H4 (cell line): ENCODE results near the gene STAT6. TPM values are rescaled to one million over a fixed set of nuclear protein-coding genes. Genes with fewer than 3 reads are reported as not detected.
"Not testable (repeated sequence)": the region's sequence is repeated elsewhere in the genome, so short reads cannot be mapped to it uniquely, and the experiment has no call there.

Source experiments
- DNase-seq: peaks from one replicate; pipeline ENCODE4 v3.0.0-alpha.2; 2015; ENCODE audit warnings: low spot score
- total RNA-seq: library from RNA; depleted of rRNA; stranded (reverse); fragments of >200 nt; shearing (Covaris generic); gene quantifications from 2 replicates; pipeline ENCODE4 v1.2.3, GENCODE V29; 2014

Gene STAT6
- total RNA-seq, 1 experiment from 2014 or later: 9.3 TPM

- DNase-seq: peak; percentile 93
Measured at GRCh38 chr12:57088354-57089270, 22.6 kb downstream of the STAT6 start, which contains the start of gene NAB2. NAB2 (plus strand) TSS chr12:57089114; CDS start chr12:57089272, 158 bp downstream.

- DNase-seq: peak; percentile 92
Measured at GRCh38 chr12:57087691-57088353, 23.3 kb downstream of the STAT6 start.

GRCh38 chr12:57087010-57087690, 24.0 kb downstream of the STAT6 start:
- DNase-seq: peak; percentile 76

DNA sequence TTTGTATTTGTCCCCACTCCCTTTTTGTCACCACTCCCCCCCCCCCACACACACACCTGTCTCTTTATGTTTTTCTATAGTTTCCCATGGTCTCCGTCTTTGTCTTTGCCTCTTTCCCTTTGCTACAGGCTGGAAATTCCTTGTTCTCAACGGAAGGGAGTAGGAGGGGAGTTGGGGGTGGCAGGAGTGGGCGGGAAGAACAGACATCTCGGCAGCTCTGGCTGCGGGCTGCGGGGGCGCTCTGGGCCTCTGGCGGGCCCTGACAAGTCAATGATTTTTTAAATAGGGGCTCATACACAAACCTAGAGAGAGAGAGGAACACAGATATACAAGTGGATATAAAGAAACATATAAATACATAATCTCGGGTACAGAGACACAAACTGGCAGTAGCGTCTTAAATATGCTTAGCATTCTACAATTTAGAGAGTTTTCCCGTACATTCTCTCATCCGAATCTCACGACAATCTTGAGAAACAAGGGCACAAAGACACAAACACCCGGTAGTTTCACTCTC, 24.6 kb downstream of the STAT6 start:
- peak; percentile 62 for DNase-seq

GRCh38 chr12:57085999-57086492, 25.1 kb downstream of the STAT6 start:
- no peak for DNase-seq

- no peak for DNase-seq
Measured at GRCh38 chr12:57080855-57081254, 30.3 kb downstream of the STAT6 start.

- no peak for DNase-seq
Measured at GRCh38 chr12:57079821-57080220, 31.3 kb downstream of the STAT6 start.

- DNase-seq: peak; percentile 100
Measured at GRCh38 chr12:57078519-57079404, 32.4 kb downstream of the STAT6 start, which contains the start of gene NEMP1. NEMP1 (minus strand) TSS chr12:57078791; CDS start chr12:57078745, 46 bp downstream.

- DNase-seq: not testable (repeated sequence)
Measured at GRCh38 chr12:57073566-57074450, 37.4 kb downstream of the STAT6 start.

GRCh38 chr12:57072661-57073060, 38.5 kb downstream of the STAT6 start:
- no peak for DNase-seq

GRCh38 chr12:57069523-57069922, 41.6 kb downstream of the STAT6 start:
- peak; percentile 57 for DNase-seq

- DNase-seq: no peak
Measured at GRCh38 chr12:57066245-57066644, 44.9 kb downstream of the STAT6 start.

DNA sequence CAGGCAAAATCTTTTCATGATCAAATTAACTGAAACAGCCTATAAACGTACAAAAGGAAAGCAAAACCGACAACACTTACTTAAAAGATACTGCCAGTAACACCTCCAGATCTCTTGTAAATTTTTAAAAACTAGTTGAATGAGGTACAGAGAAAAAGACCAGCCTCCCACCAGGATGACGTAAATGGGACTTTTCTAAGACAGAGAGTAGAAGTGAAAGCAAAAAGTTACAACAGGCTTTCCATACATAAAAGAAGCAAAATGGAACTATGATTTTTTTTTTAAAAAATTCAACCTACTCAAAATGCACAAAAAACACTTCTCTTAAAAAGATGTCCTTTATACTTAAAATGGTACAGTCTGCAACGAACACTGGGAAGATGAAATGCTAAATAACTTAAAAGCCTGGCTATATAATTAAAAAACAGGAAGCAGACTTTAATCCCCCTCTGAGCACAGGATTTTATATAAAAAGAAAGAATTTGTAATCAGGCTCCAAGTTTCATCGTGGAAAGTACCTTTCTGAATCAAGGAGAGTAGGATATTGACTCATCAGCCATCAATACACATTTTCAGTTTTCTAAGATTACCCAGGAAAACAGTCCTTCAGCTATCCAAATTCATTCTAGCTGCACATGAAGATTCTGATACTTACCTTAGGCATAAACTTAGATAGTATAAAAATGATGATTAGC, 47.0 kb downstream of the STAT6 start:
- DNase-seq: no peak

DNA sequence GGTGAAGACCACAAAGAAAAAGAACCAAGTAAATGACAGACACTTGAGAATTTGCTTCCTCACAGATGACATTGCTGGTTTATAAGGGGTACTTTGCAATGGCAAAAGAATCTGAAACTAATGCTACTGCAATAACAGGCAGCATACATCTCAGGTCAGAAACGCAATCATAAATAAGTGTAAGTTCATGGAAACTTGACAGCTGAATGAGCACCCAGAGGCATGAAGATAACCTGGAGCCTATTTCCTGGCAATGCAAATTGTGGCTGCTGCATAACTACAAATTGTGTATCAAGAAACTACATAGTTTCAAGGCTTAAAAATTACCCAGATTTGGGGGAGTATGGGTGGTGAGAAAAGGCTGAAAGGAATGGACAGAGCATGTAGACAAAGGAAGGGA, 52.7 kb downstream of the STAT6 start:
- no peak for DNase-seq

DNA sequence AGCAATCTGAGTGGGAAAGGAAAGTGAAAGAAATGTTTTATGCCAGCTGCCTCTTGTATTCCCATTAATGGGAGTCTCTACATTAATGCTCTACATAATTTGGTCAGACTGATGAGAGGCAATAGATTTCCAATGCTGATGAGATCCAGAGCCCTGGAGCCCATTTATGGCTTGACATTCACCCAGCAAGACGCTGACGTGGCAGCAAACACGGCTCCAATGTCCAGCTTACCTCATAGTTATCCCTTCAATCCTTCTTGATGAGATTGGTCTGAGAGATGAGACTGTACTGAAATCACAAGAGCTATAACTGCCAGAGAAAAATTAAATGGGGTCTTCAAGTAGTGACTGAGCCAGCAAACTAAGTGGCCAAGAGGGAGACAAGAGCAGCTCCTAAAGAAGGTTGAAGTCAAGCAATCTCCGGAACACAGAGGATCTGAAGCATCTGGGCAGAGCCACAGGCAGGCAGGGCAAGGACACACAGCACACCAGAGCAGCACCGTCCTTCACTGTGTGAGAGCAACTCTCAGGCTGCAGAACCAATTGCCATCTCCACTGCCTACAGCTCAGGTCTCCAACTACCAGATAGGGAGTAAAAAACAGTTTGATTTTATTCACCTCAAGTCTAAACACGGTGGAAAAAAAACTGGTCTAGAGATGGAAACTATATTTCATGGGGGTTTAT, 54.0 kb downstream of the STAT6 start:
- no peak for DNase-seq

GRCh38 chr12:57055824-57056223, 55.3 kb downstream of the STAT6 start:
- DNase-seq: no peak

DNA sequence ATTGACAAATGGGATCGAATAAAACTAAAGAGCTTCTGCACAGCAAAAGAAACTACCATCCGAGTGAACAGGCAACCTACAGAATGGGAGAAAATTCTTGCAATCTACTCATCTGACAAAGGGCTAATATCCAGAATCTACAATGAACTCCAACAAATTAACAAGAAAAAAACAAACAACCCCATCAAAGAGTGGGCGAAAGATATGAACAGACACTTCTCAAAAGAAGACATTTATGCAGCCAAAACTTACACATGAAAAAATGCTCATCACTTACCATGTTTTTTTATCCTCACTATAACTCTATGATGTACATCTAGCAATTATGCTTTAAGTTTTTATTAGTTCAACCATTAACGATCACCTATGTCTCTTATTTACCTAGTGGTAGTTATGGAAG, 57.3 kb downstream of the STAT6 start:
- not testable (repeated sequence) for DNase-seq

DNA sequence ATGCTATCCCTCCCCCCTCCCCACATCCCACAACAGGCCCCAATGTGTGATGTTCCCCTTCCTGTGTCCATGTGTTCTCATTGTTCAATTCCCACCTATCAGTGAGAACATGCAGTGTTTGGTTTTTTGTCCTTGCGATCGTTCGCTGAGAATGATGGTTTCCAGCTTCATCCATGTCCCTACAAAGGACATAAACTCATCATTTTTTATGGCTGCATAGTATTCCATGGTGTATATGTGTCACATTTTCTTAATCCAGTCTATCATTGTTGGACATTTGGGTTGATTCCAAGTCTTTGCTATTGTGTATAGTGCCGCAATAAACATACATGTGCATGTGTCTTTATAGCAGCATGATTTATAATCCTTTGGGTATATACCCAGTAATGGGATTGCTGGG, 58.0 kb downstream of the STAT6 start:
- DNase-seq: not testable (repeated sequence)
